HG02840 (cell line): ENCODE results near the gene STRA8.
"Not testable (repeated sequence)": the region's sequence is repeated elsewhere in the genome, so short reads cannot be mapped to it uniquely, and the experiment has no call there.

Source experiments
- ATAC-seq: cut with Tn5 transposase; IDR thresholded peaks from one replicate; pipeline ENCODE4 v1.9.1; 2021; ENCODE audit warnings: mild to moderate bottlenecking, moderate library complexity, moderate number of reproducible peaks; ENCODE audit not compliant: unreplicated experiment, low FRiP score

The STRA8 gene

GRCh38 chr7:135204341-135204749, 29.3 kb upstream of the STRA8 start:
- ATAC-seq = no peak

- ATAC-seq = no peak
Measured at GRCh38 chr7:135204876-135205275, 28.8 kb upstream of the STRA8 start.

- ATAC-seq = no peak
Measured at GRCh38 chr7:135205850-135206249, 27.8 kb upstream of the STRA8 start.

GRCh38 chr7:135206941-135207391, 26.7 kb upstream of the STRA8 start:
- peak; percentile 21 for ATAC-seq

GRCh38 chr7:135207406-135208101, 26.1 kb upstream of the STRA8 start:
- no peak for ATAC-seq

GRCh38 chr7:135208102-135208793, 25.4 kb upstream of the STRA8 start:
- ATAC-seq = no peak

- ATAC-seq = no peak
Measured at GRCh38 chr7:135209225-135209834, 24.3 kb upstream of the STRA8 start.

GRCh38 chr7:135210888-135211178, 22.8 kb upstream of the STRA8 start:
- ATAC-seq = peak; percentile 0

GRCh38 chr7:135211179-135211945, 22.3 kb upstream of the STRA8 start, which contains the start of gene WDR91:
Gene WDR91 (minus strand): TSS chr7:135211526. CDS start chr7:135211502, 24 bp downstream.
- ATAC-seq = peak; percentile 81

- ATAC-seq = not testable (repeated sequence)
Measured at GRCh38 chr7:135211946-135212685, 21.5 kb upstream of the STRA8 start.

- ATAC-seq = no peak
Measured at GRCh38 chr7:135213831-135214230, 19.8 kb upstream of the STRA8 start.

- no peak for ATAC-seq
Measured at GRCh38 chr7:135215180-135215579, 18.5 kb upstream of the STRA8 start.

GRCh38 chr7:135215698-135216097, 17.9 kb upstream of the STRA8 start:
- ATAC-seq = no peak

- no peak for ATAC-seq
Measured at GRCh38 chr7:135217645-135218509, 15.8 kb upstream of the STRA8 start.

- ATAC-seq = no peak
Measured at GRCh38 chr7:135224027-135224426, 9.6 kb upstream of the STRA8 start.

GRCh38 chr7:135231686-135232085, 2.0 kb upstream of the STRA8 start:
- ATAC-seq = no peak

- ATAC-seq = no peak
Measured at GRCh38 chr7:135232087-135232486, 1.6 kb upstream of the STRA8 start.

- ATAC-seq = no peak
Measured at GRCh38 chr7:135232720-135233119, 918 bp upstream of the STRA8 start.

- ATAC-seq = not testable (repeated sequence)
Measured at GRCh38 chr7:135234095-135234494, 457 bp downstream of the STRA8 start.
